HG03378 (cell line): Measurements from ENCODE around the gene PTPRQ.
"Not testable (repeated sequence)": the region's sequence is repeated elsewhere in the genome, so short reads cannot be mapped to it uniquely, and the experiment has no call there.

Experiments used
- ATAC-seq: cut with Tn5 transposase; IDR thresholded peaks from one replicate; pipeline ENCODE4 v1.9.1; 2021; ENCODE audit warnings: mild to moderate bottlenecking, moderate library complexity; ENCODE audit not compliant: unreplicated experiment

Gene PTPRQ

DNA sequence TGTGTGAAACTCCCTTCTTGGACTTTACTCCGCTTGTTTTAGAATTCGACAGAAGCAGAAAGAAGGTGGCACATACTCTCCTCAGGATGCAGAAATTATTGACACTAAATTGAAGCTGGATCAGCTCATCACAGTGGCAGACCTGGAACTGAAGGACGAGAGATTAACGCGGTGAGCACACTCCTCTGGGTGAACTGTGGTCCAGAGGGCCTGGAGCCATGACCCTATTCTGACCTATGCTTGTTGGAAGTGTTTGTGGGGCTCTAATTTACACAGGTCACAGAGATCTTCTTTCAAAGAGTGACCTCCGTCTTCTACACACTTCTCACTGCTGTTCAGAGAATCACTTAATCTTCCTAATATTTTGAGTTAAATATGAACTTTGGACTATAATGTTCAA is 190.9 kb downstream of the PTPRQ start:
- ATAC-seq, result no peak

DNA sequence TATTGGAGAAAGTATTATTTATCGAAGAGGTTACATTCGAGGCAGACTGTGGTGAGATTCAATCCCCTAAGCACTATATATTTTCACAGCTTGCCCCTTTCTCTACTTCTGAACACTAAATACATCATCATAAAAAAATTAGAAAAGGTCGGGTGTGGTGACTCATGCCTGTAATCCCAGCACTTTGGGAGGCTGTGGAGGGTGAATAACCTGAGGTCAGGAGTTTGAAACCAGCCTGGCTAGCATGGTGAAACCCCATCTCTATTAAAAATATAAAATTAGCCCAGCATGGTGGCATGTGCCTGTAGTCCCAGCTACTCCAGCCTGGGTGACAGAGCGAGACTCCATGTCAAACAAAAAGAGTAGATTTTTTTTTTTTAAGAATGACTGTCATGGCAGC is 192.8 kb downstream of the PTPRQ start:
- ATAC-seq, result no peak

DNA sequence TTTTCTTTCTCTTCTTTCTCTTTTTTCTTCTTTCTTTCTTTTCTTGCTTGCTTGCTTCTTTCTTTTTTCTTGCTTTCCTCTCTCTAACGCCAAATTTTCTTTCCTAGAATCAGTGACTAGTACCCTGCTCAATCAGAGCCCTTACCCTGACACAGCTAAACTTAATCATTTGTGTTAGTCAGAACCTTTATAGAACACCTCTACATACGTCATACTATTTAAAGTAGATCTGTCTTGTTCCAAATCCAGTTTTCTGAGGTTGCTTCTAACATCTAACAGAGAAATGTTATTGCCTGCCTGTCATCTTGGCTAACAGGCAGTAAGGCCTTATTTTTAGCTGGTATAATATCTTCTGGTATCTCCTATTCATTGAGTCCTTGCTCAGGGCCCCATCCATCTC is 197.9 kb downstream of the PTPRQ start:
- ATAC-seq, result no peak

DNA sequence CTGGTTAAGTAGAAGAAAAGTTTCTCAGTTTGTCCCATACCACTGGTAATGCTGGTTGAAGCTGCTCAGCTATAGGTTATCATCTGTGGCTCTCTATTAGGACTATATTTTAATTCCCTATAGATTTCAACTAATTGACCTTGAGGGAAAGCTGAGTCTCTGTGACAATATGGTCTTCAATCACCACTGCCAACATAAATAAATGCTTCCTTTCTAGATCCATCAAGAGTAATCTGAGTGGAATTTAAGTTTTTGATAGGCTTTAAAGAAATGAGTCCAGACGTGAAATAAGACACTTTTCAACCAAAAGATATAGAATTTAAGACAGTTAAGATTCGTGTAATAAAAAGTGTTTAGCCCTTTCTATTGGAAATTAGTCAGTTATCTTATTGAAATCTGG is 199.9 kb downstream of the PTPRQ start:
- no peak for ATAC-seq

DNA sequence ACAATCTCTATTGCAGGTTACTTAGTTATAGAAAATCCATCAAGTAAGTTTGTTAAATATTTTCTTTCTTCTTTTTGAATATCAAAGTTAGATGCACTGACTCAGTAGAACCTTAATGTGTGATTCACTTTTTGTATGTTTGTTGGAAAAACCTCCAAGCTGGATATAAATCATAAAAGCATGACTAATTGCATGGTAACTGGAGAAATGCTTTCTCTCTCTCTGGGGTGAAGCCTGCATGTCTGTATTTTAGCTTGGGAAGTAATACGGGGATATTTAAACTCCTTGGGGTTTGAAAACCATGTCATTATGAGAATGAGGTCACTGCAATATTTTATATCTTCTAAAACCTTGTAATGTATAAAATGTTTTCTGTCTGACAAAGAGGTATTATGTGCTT is 204.8 kb downstream of the PTPRQ start:
- ATAC-seq, result no peak

DNA sequence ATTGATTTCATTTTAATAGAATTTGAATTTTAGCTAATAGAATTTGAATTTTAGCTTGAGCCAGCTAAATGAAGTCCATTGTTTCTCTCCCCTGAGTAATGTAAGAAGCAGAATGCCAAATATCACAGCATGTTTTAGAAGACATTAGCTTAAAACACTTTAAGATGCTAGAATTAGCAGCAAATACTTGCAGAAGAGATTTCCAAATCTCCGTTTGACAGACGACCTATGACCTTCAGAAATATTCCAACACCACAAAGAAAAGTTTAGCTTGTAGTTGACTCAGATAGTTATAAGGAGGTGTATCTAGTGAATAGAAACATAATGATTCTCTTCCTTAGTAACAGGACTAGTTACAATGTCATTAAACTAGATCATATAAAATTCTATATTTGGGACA is 211.7 kb downstream of the PTPRQ start:
- ATAC-seq, result no peak

DNA sequence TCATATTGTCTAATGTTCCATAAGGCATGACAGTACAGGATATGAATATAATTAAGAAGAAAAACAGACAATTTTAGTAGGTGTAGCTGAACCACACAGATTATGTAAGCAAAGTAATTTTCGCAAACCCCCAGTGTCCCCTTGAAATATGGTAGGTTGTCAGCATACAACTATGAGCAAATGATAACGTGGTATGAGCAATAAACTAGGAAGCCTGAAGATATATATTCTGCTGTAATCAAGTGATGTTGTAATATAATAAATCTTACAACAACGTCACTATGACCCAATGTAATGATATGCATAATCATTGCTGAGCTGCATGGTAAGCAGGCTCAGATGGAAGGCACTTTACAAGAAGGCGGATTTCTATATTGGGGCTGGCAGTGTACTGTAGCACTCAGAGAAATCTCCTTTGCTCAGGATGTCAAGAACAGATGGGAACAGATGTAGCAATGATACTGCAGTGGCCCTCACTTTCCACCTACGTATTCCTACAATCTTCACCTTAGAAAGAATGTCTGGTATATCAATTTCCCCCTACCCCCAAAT is 215.6 kb downstream of the PTPRQ start:
- no peak for ATAC-seq

DNA sequence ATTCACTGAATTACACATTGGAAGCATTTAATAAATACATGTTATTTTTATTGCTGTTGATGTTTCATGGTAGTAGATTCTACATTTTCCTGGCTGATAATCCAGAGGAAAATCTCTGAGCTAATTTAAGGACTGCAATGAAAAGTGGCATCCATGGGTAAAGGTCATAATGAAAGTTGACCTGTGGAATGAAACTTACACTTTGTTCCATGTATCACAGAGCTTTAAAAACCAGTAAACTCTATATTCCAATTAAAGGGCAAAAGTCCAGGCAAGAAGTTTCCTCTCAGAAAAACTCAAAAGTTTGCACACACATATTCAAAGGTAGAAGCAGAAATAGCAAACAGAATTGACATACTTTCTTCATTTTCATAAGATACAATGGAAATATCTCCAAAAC is 218.6 kb downstream of the PTPRQ start:
- ATAC-seq, result no peak

DNA sequence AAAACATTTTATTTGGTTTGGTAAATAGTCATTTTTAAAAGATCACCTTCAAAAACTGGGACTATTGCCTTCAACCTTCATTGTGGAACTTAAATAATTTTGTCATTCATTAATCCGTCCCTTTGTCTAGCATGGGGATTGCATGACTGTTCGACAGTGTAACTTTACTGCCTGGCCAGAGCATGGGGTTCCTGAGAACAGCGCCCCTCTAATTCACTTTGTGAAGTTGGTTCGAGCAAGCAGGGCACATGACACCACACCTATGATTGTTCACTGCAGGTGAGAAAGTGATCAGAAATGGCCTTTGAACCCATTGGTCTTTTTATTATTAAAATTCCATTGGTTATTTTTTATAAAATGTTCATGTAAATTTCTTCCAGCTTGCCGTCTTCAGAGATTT is 226.2 kb downstream of the PTPRQ start:
- ATAC-seq, result no peak

DNA sequence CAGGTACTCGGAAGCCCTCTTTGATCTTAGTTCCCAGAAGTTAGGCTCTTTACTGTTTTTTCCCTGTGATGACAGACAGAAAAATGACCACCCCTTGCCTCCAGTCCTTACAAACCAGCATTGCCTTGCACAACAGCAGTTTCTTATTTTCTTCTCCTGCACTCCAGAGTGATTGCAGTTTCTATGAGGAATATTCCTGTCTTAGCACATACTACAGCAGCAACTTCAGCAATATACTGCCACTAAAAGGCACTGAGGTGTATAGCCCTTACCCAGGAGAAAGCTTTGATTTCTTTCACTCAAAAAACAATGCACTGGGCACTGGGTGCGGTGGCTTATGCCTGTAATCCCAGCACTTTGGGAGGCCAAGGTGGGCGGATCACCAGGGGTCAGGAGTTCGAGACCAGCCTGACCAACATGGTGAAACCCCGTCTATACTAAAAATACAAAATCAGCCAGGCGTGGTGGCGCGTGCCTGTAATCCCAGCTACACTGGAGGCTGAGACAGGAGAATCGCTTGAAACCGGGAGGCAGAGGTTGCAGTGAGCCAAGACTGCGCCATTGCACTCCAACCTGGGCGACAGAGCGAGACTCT is 232.1 kb downstream of the PTPRQ start:
- ATAC-seq, result not testable (repeated sequence)

DNA sequence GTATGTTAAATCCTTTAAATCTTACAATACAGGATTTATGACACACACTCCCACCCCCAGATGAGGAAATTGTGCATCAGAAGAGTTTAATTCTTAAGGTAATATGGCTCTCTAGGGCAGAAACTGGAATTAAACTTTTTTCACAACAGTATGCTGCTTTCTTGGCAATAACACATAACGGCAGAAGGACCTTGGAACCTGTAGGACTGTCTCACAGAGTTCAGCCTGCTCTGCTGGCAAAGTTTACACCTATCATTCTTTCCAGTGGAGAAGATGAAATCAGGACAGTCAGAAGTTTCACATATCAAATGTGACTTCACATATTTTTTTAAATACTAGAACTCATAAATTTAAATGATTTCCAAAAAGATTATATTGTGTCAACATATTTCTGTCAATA is 232.8 kb downstream of the PTPRQ start:
- ATAC-seq, result no peak

DNA sequence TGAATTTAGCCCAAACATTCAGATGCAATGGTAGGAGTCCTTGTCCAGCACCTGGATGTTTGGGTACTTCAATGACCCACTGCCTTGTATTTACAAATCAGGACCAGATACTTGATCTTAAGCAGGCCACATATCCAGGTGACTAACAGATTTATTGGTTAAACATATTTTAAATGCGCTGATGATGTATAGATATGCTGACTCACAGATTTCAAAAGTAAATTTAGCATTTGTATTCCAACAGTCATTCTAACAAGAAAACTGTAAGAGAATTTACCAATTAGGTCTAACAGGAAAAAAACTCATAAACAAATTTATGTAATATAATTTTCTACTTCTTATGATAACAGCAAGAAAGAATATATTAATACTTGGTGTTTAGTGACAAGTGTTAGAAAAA is 234.0 kb downstream of the PTPRQ start:
- ATAC-seq, result no peak

DNA sequence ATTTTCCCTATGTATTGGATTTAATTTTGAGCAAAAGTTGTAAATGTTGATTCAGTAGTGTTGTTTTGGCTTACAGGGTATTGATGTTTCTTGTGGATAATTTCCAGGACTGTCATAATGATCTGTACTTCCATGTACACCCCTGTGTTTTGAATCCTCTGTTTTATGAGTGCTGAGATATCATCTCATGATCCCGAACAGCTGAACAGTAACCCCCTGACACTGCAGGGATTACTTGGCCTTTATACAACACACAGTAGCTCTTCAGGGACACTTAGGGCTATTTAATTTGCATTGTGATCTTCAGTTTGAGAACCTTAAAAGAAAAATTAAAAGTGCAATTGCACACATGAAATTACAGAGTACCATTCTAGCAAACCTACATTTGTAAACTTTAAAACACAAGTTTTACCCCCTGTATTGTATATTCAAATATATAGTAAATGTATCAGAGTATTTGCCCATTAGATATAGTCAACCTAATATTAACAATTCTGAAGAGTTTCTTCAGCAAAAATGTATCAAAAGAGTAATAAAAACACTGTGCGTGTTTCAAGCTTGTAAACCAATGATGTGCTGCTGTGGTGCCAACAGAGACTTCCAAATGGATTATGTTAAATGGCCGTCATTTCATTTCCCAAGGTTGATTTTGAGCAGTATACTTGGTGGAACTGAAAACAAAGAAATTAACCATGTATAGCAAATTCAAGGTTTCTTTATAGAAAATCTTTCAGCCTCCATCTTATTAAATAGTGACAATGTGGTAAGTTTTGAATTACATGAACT is 235.5 kb downstream of the PTPRQ start:
- no peak for ATAC-seq

DNA sequence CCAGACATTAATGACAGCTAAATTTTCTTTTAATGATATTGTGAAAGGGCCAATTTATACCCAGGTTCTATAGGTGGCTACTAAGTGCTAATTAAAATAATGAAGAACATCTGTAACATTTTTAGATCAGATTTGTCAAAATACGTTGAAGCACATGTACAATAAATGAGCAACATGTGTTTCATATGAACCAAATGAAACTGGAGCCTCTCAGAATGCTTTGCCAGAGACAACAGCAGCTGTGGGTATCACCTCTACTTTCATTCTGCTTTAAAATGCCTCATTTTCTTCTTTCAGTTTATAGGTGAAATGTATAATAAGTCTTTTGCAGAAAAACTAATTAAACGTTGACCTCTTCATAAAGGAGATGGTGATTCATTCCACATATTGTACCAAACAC is 237.3 kb downstream of the PTPRQ start:
- ATAC-seq, result no peak

DNA sequence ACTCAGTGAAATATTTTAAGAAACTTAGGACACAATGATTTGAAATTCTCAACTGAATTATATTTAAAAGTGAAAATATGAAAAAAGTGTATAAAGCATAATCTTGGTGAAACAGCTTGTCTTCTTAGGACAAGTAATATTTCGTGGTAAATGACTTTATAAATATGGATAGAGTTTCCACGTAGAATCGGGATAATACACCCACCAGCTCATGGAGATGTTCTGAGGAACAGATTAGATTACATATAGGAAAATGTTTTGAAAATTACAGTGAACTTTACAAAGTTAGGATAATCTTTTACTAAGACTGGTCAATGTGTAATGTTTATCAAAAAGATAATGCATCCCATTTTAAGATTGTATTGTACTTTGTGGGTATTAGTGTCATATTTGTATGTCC is 237.8 kb downstream of the PTPRQ start:
- no peak for ATAC-seq

DNA sequence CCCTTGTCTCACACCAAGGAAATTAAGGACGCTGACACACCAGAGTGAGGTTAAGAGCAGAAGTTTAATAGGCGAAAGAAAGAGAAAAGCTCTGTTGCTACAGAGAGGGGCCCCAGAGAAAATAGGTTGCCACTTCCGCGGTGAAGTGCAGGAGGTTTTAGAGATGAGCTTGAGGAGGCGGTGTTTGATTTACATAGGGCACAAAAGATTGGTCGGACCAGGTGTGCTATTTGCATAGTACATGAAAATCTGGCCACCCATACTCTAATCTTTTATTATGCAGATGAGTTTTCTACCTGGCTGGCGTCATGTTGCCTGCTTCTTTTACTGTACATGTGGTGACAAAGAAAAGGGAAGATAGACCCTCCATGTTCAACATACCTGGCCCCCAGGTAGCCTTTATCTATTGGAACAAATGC is 240.1 kb downstream of the PTPRQ start:
- ATAC-seq, result no peak

DNA sequence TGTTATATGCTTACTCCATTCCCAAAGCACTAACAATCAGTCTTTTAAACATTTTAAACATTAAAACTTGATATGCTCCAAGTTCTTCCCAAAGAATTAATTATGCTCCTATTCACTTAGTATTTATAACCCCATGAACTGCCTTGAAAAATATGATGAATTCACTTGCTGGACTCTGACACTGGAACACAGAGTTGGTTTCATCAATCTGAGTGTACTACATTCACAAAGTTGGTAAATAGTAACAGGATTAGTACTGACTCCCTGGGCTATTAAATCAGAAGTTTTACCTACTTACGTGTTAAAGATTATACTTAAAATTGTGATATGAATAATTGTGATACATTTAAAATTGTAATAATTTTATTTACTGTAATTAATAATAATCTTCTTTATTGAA is 246.1 kb downstream of the PTPRQ start:
- ATAC-seq, result no peak

DNA sequence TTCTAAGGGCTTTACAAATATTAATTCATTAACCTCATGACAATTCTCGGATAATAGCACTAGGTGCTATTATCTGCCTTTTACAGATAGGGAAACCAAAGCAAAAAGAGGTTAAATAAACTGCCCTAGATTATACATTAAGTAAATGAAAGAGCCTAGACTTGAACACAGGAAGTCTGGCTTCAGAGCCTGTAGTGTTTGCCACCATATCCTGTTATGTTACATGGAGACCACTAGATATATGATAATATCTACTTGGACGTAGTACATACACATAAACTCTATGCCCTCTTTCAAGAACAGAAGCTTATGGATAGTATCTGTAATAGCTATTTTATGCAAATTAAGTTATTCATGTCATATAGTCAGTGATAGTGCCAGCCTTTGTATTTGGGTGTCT is 246.5 kb downstream of the PTPRQ start:
- no peak for ATAC-seq

DNA sequence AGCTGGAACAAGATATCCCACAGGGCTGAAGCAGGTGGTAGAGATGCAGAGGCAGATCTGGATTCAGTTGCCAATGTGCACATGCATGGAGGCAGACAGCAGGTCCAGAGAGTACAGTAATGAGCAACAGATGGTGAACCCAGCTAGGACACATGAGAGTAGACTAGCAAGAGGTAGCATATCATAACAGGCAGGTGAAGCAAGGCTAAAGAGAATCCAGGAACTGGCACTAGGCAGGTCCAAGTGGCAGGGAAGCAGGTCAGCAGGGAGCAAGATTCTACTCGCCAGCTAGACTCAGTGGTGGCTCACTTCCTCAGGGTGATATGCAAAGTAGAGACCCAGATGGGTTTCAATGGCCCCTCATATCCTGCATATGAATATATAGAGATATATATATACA is 248.1 kb downstream of the PTPRQ start:
- no peak for ATAC-seq

DNA sequence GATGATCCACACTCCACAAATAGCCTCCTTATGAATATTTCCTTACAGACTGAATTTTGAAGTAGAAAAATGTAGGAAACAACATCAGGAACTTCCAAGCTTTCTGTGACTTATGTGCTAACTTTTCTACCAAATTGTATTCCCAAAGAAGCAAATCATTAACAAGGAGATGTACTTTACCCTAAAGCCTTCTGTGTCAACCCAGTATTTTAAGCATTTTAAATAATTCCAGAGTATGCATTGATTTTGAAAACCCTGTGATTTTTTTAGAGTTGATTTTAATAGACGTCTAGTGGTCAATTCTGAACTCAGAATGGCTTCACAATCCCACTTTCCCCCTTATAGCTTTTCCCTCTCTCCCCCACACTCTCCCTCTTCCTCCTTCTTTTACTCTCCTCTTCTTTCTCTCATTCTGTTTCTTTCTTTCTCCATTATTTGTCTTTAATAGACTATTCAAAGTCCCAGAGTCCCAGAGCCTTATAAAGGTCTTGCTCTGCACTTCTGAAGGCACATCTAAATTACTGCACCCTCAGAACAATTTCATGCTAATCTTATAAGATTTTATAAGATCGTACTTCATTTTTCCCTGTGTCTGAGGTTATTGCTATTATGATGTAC is 253.3 kb downstream of the PTPRQ start:
- no peak for ATAC-seq

DNA sequence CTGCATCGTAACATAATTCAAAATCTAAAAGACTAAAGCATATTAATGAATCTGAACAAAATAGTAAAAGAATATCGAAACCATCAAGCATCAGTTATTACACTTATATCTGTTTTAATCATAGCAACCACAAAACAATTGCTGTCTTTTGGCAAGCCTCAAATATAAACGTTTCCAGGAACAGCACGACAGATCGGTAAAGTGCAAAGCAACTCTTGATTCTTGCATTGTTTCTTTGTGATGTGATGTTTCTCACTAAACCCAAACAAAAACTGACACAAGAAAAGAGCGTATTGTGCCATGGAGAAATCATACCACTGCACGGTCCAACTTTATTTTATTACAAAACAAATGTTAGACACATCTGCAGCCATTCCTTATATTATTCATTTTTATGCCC is 254.2 kb downstream of the PTPRQ start:
- ATAC-seq, result no peak
